Mesenchymal stem cell (in vitro differentiated cells and primary cell): ENCODE data around the gene C1orf216.
A peak's percentile ranks its signal among the peaks of the same experiment; 100 is the strongest.
"Not testable (repeated sequence)": the region's sequence is repeated elsewhere in the genome, so short reads cannot be mapped to it uniquely, and the experiment has no call there.

ENCODE experiments used
- DNase-seq: peaks from one replicate; pipeline ENCODE4 v3.0.0-alpha.2; 2013
- H2AFZ ChIP-seq: one replicate; pipeline ENCODE4 v1.6.1; 2013; ENCODE audit warnings: low read depth, mild to moderate bottlenecking, control low read depth, inconsistent platforms, low read length, moderate library complexity
- H2AK5ac ChIP-seq: 2 replicates; pipeline ENCODE4 v1.6.1; 2013; ENCODE audit warnings: low read length, moderate library complexity, mild to moderate bottlenecking, inconsistent platforms; ENCODE audit not compliant: severe bottlenecking
- H2BK120ac ChIP-seq: one replicate; pipeline ENCODE4 v1.6.1; 2013; ENCODE audit warnings: low read depth, mild to moderate bottlenecking, inconsistent platforms, low read length, moderate library complexity
- H2BK12ac ChIP-seq, 2 experiments: one replicate each; pipeline ENCODE4 v1.6.1; 2013; ENCODE audit warnings: inconsistent platforms in 2 of 2, low read length in 2 of 2, mild to moderate bottlenecking in 2 of 2, moderate library complexity in 2 of 2, control low read depth in 1 of 2
- H2BK15ac ChIP-seq: one replicate; pipeline ENCODE4 v1.6.1; 2013; ENCODE audit warnings: mild to moderate bottlenecking, low read depth, inconsistent platforms; ENCODE audit not compliant: poor library complexity, severe bottlenecking
- H2BK5ac ChIP-seq: 2 replicates; pipeline ENCODE4 v1.6.1; 2013; ENCODE audit warnings: low read depth, mild to moderate bottlenecking, low read length, control low read depth, inconsistent platforms; ENCODE audit not compliant: poor library complexity, severe bottlenecking
- H3K14ac ChIP-seq, 2 experiments: one replicate each; pipeline ENCODE4 v1.6.1; 2013; ENCODE audit warnings: inconsistent platforms in 2 of 2, low read length in 2 of 2, control low read depth in 1 of 2, mild to moderate bottlenecking in 1 of 2, moderate library complexity in 1 of 2
- H3K18ac ChIP-seq, 2 experiments: one replicate each; pipeline ENCODE4 v1.6.1; 2013; ENCODE audit warnings: inconsistent platforms in 2 of 2, low read length in 2 of 2, control low read depth in 1 of 2, low read depth in 1 of 2, mild to moderate bottlenecking in 1 of 2
- H3K23ac ChIP-seq, 2 experiments: one replicate each; pipeline ENCODE4 v1.6.1; 2013; ENCODE audit warnings: inconsistent platforms in 2 of 2, low read length in 2 of 2, mild to moderate bottlenecking in 2 of 2, moderate library complexity in 2 of 2, control low read depth in 1 of 2
- H3K27ac ChIP-seq: 2 replicates; pipeline ENCODE4 v1.5.1; 2013; ENCODE audit warnings: mild to moderate bottlenecking, moderate library complexity, low read length, control low read depth, inconsistent platforms; ENCODE audit not compliant: poor library complexity, severe bottlenecking
- H3K27me3 ChIP-seq, 2 experiments: 2 replicates each; pipeline versions ENCODE4 v1.6.1 to v1.7.0; 2013; ENCODE audit warnings: low read length in 2 of 2, mild to moderate bottlenecking in 2 of 2, moderate library complexity in 2 of 2, control low read depth in 1 of 2, inconsistent platforms in 1 of 2; ENCODE audit not compliant: control insufficient read depth in 1 of 2, insufficient read depth in 1 of 2
- H3K36me3 ChIP-seq, 2 experiments: 2 replicates each; pipeline versions ENCODE4 v1.6.1 to v1.7.0; 2013; ENCODE audit warnings: low read length in 2 of 2, control low read depth in 1 of 2, inconsistent platforms in 1 of 2, low read depth in 1 of 2, mild to moderate bottlenecking in 1 of 2; ENCODE audit not compliant: insufficient read depth in 2 of 2, control insufficient read depth in 1 of 2
- H3K4ac ChIP-seq, 2 experiments: one replicate each; pipeline ENCODE4 v1.6.1; 2013; ENCODE audit warnings: inconsistent platforms in 2 of 2, low read length in 2 of 2, mild to moderate bottlenecking in 2 of 2, moderate library complexity in 2 of 2, control low read depth in 1 of 2, low read depth in 1 of 2
- H3K4me1 ChIP-seq: 2 replicates; pipeline ENCODE4 v1.6.1; 2013; ENCODE audit warnings: low read depth, low read length, control low read depth; ENCODE audit not compliant: control insufficient read depth, insufficient read depth
- H3K4me2 ChIP-seq: 2 replicates; pipeline ENCODE4 v1.6.1; 2013; ENCODE audit warnings: low read length, mild to moderate bottlenecking, inconsistent platforms; ENCODE audit not compliant: poor library complexity, severe bottlenecking
- H3K4me3 ChIP-seq, 2 experiments: 2 replicates each; pipeline versions ENCODE4 v1.5.1 to v1.7.0; 2013; ENCODE audit warnings: low read length in 2 of 2, mild to moderate bottlenecking in 2 of 2, control low read depth in 1 of 2, low read depth in 1 of 2; ENCODE audit not compliant: insufficient read depth in 1 of 2
- H3K79me1 ChIP-seq: replicated peaks from 2 replicates; pipeline ENCODE4 v1.6.1; 2013; ENCODE audit warnings: mild to moderate bottlenecking, control low read depth, low read length, inconsistent platforms; ENCODE audit not compliant: poor library complexity, severe bottlenecking
- H3K9ac ChIP-seq: 2 replicates; pipeline ENCODE4 v1.7.0; 2013; ENCODE audit warnings: mild to moderate bottlenecking, low read length, moderate library complexity
- H3K9me3 ChIP-seq: 2 replicates; pipeline ENCODE4 v1.7.0; 2013; ENCODE audit warnings: mild to moderate bottlenecking, low read length; ENCODE audit not compliant: control insufficient read depth
- H4K8ac ChIP-seq: one replicate; pipeline ENCODE4 v1.6.1; 2013; ENCODE audit warnings: inconsistent platforms, mild to moderate bottlenecking, low read length, moderate library complexity
- H4K91ac ChIP-seq: one replicate; pipeline ENCODE4 v1.6.1; 2013; ENCODE audit warnings: mild to moderate bottlenecking, low read length, inconsistent platforms
- WGBS: methylation state at CpG from one replicate; pipeline ENCODE4 v1.1.7; 2013; ENCODE audit warnings: mixed read lengths; 5-methylcytosine and 5-hydroxymethylcytosine counted together

The C1orf216 gene

GRCh38 chr1:35717911-35718476, 690 bp downstream of the C1orf216 start:
- H3K14ac ChIP-seq: peak overlapping the region in 1 of 2 experiments; percentile 56
- H3K27me3 ChIP-seq: no peaks in the 10 kb centered on the region
- H3K9ac ChIP-seq: peak overlapping the region; percentile 98
- H2AFZ ChIP-seq: no peak overlapping the region
- H2BK12ac ChIP-seq: peak overlapping the region in 1 of 2 experiments; percentile 6
- peak overlapping the region; percentile 76 for H3K4me2 ChIP-seq
- H2BK5ac ChIP-seq: no peak overlapping the region
- 15% methylated on average over 5 of the region's 10 CpGs for WGBS
- H3K27ac ChIP-seq: peak overlapping the region; percentile 68
- peaks cover 14% of the 10 kb centered on the region for H3K4me1 ChIP-seq
- no peak overlapping the region for H3K23ac ChIP-seq
- DNase-seq: peak; percentile 84
- H2BK120ac ChIP-seq: peak overlapping the region; percentile 87
- H3K4ac ChIP-seq: peak overlapping the region; percentile 29 to 62
- H2BK15ac ChIP-seq: no peak overlapping the region
- H3K4me3 ChIP-seq: peak overlapping the region; percentile 83 to 99
- H3K9me3 ChIP-seq: no peaks in the 10 kb centered on the region
- H3K36me3 ChIP-seq: peaks cover 27 to 31% of the 10 kb centered on the region in 2 experiments
- peak overlapping the region; percentile 93 to 97 for H3K18ac ChIP-seq
- peaks cover 24% of the 10 kb centered on the region for H3K79me1 ChIP-seq
- peak overlapping the region; percentile 94 for H4K8ac ChIP-seq
- no peak overlapping the region for H4K91ac ChIP-seq
- no peak overlapping the region for H2AK5ac ChIP-seq

DNA sequence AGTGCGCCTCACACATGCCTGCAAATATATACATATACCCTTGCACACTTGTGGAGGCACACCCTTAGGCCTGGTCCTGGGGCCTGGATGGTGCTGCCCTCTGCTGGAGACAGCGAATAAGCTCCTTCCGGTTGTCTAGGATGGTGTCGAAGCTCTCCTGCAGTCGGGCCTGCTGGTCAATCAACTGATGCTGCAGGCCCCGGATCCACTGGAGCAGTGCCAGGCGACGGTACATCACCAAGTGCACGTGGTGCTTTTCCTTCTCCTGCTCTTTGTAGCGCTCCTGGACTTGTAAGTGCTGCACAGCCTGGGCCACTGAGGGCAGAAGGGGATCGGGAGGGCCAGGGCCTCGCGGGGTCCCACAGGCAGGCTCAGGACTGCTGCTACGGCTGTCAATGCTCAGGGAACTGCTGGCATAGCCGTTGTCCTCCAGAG, 3.1 kb downstream of the C1orf216 start:
- Histone ChIP-seq H3K4me3 (peak overlapping the region; percentile 3 to 48), H3K36me3 (peaks cover 30 to 35% of the 10 kb centered on the region in 2 experiments), H3K27me3 (no peaks in the 10 kb centered on the region), H3K9me3 (no peaks in the 10 kb centered on the region), H4K8ac (peak overlapping the region; percentile 52), H2BK120ac (no peak overlapping the region), H3K79me1 (peaks cover 26% of the 10 kb centered on the region), H3K23ac (no peak overlapping the region), H2BK5ac (no peak overlapping the region), H2BK15ac (no peak overlapping the region), H3K18ac (peak overlapping the region in 1 of 2 experiments; percentile 55), H3K14ac (no peak overlapping the region), H3K4ac (no peak overlapping the region), H2AK5ac (no peak overlapping the region), H3K4me2 (no peak overlapping the region), H2AFZ (no peak overlapping the region), H3K27ac (no peak overlapping the region), H4K91ac (no peak overlapping the region), H3K4me1 (peaks cover 14% of the 10 kb centered on the region), H2BK12ac (no peak overlapping the region), H3K9ac (peak overlapping the region; percentile 56)
- 41% methylated on average over 15 of the region's 15 CpGs for WGBS
- DNase-seq: peak; percentile 75

GRCh38 chr1:35714921-35715567, 3.6 kb downstream of the C1orf216 start:
- H3K36me3 ChIP-seq: peaks cover 31 to 38% of the 10 kb centered on the region in 2 experiments
- H3K18ac ChIP-seq: no peak overlapping the region
- H3K27ac ChIP-seq: no peak overlapping the region
- peak overlapping the region; percentile 56 for H3K9ac ChIP-seq
- H2BK120ac ChIP-seq: no peak overlapping the region
- H3K9me3 ChIP-seq: no peaks in the 10 kb centered on the region
- no peaks in the 10 kb centered on the region for H3K27me3 ChIP-seq
- H4K8ac ChIP-seq: no peak overlapping the region
- H3K14ac ChIP-seq: no peak overlapping the region
- H2AK5ac ChIP-seq: no peak overlapping the region
- no peak overlapping the region for H3K4ac ChIP-seq
- no peak overlapping the region for H2BK12ac ChIP-seq
- no peak overlapping the region for H3K4me2 ChIP-seq
- H2BK15ac ChIP-seq: no peak overlapping the region
- no peak for DNase-seq
- H2BK5ac ChIP-seq: no peak overlapping the region
- peaks cover 27% of the 10 kb centered on the region for H3K79me1 ChIP-seq
- peaks cover 14% of the 10 kb centered on the region for H3K4me1 ChIP-seq
- WGBS: 96% methylated on average over 2 of the region's 2 CpGs
- no peak overlapping the region for H2AFZ ChIP-seq
- no peak overlapping the region for H4K91ac ChIP-seq
- peak overlapping the region in 1 of 2 experiments; percentile 14 for H3K23ac ChIP-seq
- peak overlapping the region in 1 of 2 experiments; percentile 48 for H3K4me3 ChIP-seq

DNA sequence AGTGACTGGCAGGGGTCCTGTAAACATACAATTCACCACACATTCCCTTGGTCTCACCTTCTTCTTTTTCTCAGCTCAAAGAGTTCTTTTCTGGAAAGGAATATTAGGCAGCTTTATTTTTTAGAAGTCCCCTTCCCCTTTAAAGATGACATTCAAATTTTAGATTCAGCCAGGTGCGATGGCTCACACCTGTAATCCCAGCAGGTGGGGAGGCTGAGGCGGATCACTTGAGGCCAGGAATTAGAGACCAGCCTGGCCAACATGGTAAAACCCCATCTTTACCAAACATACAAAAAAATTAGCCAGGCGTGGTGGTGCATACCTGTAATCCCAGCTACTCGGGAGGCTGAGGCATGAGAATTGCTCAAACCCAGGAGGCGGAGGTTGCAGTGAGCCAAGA, 7.6 kb downstream of the C1orf216 start:
- not testable (repeated sequence) for H3K9me3 ChIP-seq, H3K4me3 ChIP-seq, H2AK5ac ChIP-seq, H4K8ac ChIP-seq, H3K23ac ChIP-seq, H4K91ac ChIP-seq, H3K27ac ChIP-seq, DNase-seq, H3K14ac ChIP-seq, H3K4ac ChIP-seq, H2BK12ac ChIP-seq, H3K4me2 ChIP-seq, H2BK15ac ChIP-seq, H2BK120ac ChIP-seq, H3K9ac ChIP-seq, H2BK5ac ChIP-seq, H2AFZ ChIP-seq, H3K18ac ChIP-seq
- Histone ChIP-seq H3K4me1 (peaks cover 24% of the 10 kb centered on the region), H3K27me3 (peaks cover 11 to 26% of the 10 kb centered on the region in 2 experiments), H3K36me3 (peaks cover 31 to 37% of the 10 kb centered on the region in 2 experiments), H3K79me1 (peaks cover 26% of the 10 kb centered on the region)
- 98% methylated on average over 5 of the region's 5 CpGs for WGBS
